ENCODE data around the gene CD40. TPM values are rescaled to one million over a fixed set of nuclear protein-coding genes. Genes with fewer than 3 reads are reported as not detected.

The CD40 gene
- total RNA-seq, 1 experiment from 2014 or later, result 7.8 TPM

DNA sequence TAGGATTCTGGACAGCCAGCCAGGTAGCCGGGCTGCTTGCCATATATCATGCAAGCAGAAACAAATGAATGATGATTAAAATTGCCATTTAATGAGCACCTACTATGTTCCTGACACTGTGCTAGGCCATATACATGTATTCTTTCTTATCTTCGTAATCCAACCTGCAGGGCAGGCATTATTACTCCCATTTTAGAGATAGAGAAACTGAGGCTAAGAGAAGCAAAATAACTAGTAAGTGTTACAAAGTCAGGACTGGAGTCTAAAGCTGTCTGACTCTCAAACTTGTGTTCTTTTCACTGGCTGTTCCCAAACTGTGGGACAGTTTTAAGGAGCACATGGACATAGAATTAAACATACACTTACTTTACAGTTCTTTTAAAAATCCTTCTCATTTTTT is 2.0 kb downstream of the CD40 start:
- Mint-ChIP-seq H3K4me3 (no peak overlapping the region; a peak in 1 of 5 replicates), H3K27me3 (ENCODE audit: low read depth) (peaks cover 27% of the 10 kb centered on the region), H3K36me3 (ENCODE audit: insufficient read depth in 1 of 3, low read depth in 3 of 3) (peaks cover 17 to 30% (median 25%) of the 10 kb centered on the region in 3 experiments; a peak in 6 of 7 replicates), H3K9me3 (no peaks in the 10 kb centered on the region; a peak in 1 of 5 replicates), H3K27ac (no peak overlapping the region), H3K4me1 (peaks cover 6 to 11% of the 10 kb centered on the region in 2 experiments)
- Histone ChIP-seq H3K14ac (ENCODE audit: insufficient read depth, low read length) (no peak overlapping the region), H2AK5ac (ENCODE audit: insufficient read length, low read length) (no peak overlapping the region), H3T11ph (ENCODE audit: low read length) (no peak overlapping the region), H3K4me1 (ENCODE audit: insufficient read depth, low read length) (no peaks in the 10 kb centered on the region), H3K56ac (ENCODE audit: insufficient read length, low read depth, low read length) (no peak overlapping the region), H3K23me2 (ENCODE audit: insufficient read length, low read depth, low read length, poor library complexity, severe bottlenecking) (peaks cover 5% of the 10 kb centered on the region), H3K4me2 (ENCODE audit: insufficient read depth, insufficient read length, low read length) (no peak overlapping the region), H4K5ac (ENCODE audit: insufficient read length, low read depth, low read length) (no peak overlapping the region), H3K27me3 (ENCODE audit: insufficient read depth, low read length) (peaks cover 7% of the 10 kb centered on the region; the same call in 1 of the 2 replicates), H2BK12ac (ENCODE audit: insufficient read length, low read depth, low read length) (no peak overlapping the region), H3K4ac (ENCODE audit: low read depth, low read length) (no peak overlapping the region), H4K91ac (ENCODE audit: insufficient read length, low read depth, low read length) (no peak overlapping the region), H3K18ac (ENCODE audit: insufficient read length, low read depth, low read length) (no peak overlapping the region), H3K9me3 (ENCODE audit: control insufficient read depth, low read depth, low read length) (no peaks in the 10 kb centered on the region), H4K8ac (replicated peaks; ENCODE audit: insufficient read length, low read depth, low read length) (no peak overlapping the region), H2AFZ (ENCODE audit: low read length) (no peak overlapping the region), H2BK20ac (ENCODE audit: low read depth, low read length, poor library complexity, severe bottlenecking) (no peak overlapping the region), H4K20me1 (ENCODE audit: control insufficient read depth, insufficient read depth, insufficient read length) (no peaks in the 10 kb centered on the region), H2BK120ac (ENCODE audit: low read depth, low read length, poor library complexity, severe bottlenecking) (no peak overlapping the region), H3K27ac (ENCODE audit: insufficient read length, low read depth, low read length) (no peak overlapping the region), H2BK15ac (ENCODE audit: low read depth, low read length) (no peak overlapping the region), H3K79me2 (ENCODE audit: insufficient read depth, low read length) (no peaks in the 10 kb centered on the region), H2BK5ac (ENCODE audit: insufficient read length, low read length) (no peak overlapping the region), H3K23ac (ENCODE audit: insufficient read length, low read depth, low read length) (no peak overlapping the region), H3K9ac (ENCODE audit: extremely low read depth, insufficient read length, low read length) (no peak overlapping the region), H3K79me1 (ENCODE audit: insufficient read depth, low read depth, low read length, poor library complexity, severe bottlenecking) (no peaks in the 10 kb centered on the region)
- TF ChIP-seq CTCF (conservative IDR thresholded peaks at IDR 0.05), result no peak
- WGBS (ENCODE audit: extremely low coverage, insufficient read length, low lambda C conversion rate), result no CpG with 5 or more reads among the region's 2 CpGs
- no peak for DNase-seq
